ENCODE data around the gene TBC1D19.

- TF ChIP-seq CTCF (conservative IDR thresholded peaks at IDR 0.05 in 1 of 2, IDR thresholded peaks at IDR 0.05 in 1 of 2; ENCODE audit: extremely low read depth in 1 of 2, insufficient read depth in 1 of 2, low read depth in 1 of 2, low read length in 2 of 2) (no peak), EZH2 (IDR thresholded peaks at IDR 0.05; ENCODE audit: borderline replicate concordance, low read length) (no peak)
Measured at GRCh38 chr4:26660261-26660660, 76.4 kb downstream of the TBC1D19 start.
